Uterus (tissue), 4 donors: ENCODE results near the gene PTPRN2. TPM values are rescaled to one million over a fixed set of nuclear protein-coding genes. Genes with fewer than 3 reads are reported as not detected.

ENCODE experiments used
- DNase-seq, 2 donors: peaks; one replicate each; pipeline ENCODE4 v3.0.0-alpha.2; 2019 to 2020
- H3K27ac ChIP-seq, 2 donors: fragments of 200-600 bp; sonication (generic); 1 replicate in 1 of 2; 2 replicates in 1 of 2; pipeline ENCODE4 v1.5.1; 2016 to 2018
- H3K27me3 ChIP-seq, 2 donors: fragments of 200-600 bp; sonication (generic); one replicate each; pipeline ENCODE4 v1.5.1; 2018 to 2019; ENCODE audit warnings: control low read depth in 1 of 2
- H3K36me3 ChIP-seq, 2 donors: fragments of 200-600 bp; sonication (generic); one replicate each; pipeline ENCODE4 v1.5.1; 2019; ENCODE audit warnings: control low read depth in 1 of 2
- H3K4me1 ChIP-seq, 2 donors: fragments of 200-600 bp; sonication (generic); one replicate each; pipeline ENCODE4 v1.5.1; 2018 to 2019; ENCODE audit warnings: control low read depth in 1 of 2
- H3K4me3 ChIP-seq, 2 donors: fragments of 200-600 bp; sonication (generic); 1 replicate in 1 of 2; 2 replicates in 1 of 2; pipeline ENCODE4 v1.5.1; 2018 to 2019; ENCODE audit warnings: mild to moderate bottlenecking in 1 of 2
- H3K9me3 ChIP-seq, 2 donors: fragments of 200-600 bp; sonication (generic); one replicate each; pipeline ENCODE4 v1.5.1; 2019; ENCODE audit warnings: control low read depth in 1 of 2
- POLR2A ChIP-seq, 2 donors: fragments of 450-650 bp; IDR thresholded peaks; one replicate each; pipeline ENCODE4 v1.6.1; 2016; ENCODE audit warnings: antibody characterized with exemption in 2 of 2, mild to moderate bottlenecking in 1 of 2, moderate library complexity in 1 of 2
- intact Hi-C: fragments of 100-400 bp; cut with DNase I; formaldehyde crosslinking; loops from one replicate; pipeline ENCODE4 v1.15.1; 2023; ENCODE audit warnings: low total_unique reads
- total RNA-seq, 4 donors: library from RNA; depleted of rRNA in 3 of 4; stranded (reverse); fragments of >200 nt in 3 of 4; gene quantifications; one replicate each; pipeline versions ENCODE4 v1.1.0 to v1.2.4, GENCODE V29; 2014 to 2023
- TF ChIP-seq, protein P1 (sequence below), 4 experiments: fragments of 200-600 bp in 2 of 4; fragments of 450-650 bp in 2 of 4; sonication (generic) in 2 of 4; IDR thresholded peaks; one replicate each; pipeline ENCODE4 v1.5.1; 2016 to 2019; ENCODE audit warnings: antibody characterized with exemption in 4 of 4, mild to moderate bottlenecking in 2 of 4, moderate library complexity in 1 of 4
- donor health status: DM: yes; HTN: yes; CAD: no.

Gene PTPRN2
- total RNA-seq, 4 donors from 2014 or later: 1.2 to 5.2 (median 2.3) TPM

DNA sequence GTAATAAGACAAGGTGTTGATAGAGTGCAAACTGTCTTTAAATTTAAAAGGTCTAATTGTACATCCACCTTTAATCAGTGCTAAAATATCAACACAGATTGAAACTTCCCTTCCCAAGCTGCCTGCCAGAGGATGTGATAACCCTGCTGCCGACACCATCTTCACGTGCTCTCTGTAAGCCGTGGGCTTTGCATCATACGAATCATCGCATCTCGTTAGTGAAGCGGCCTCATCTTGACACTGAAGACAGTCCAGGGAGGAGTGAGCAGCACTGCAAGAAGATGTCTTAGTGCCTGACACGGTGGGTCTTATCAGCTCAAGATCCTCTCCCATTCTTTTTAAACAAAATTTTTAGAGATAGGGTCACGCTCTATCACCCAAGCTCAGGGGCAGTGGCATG lies 518.8 kb downstream of the PTPRN2 start:
- Histone ChIP-seq H3K36me3 (no peaks in the 10 kb centered on the region), H3K9me3 (no peaks in the 10 kb centered on the region), H3K27me3 (no peaks in the 10 kb centered on the region), H3K4me3 (no peak overlapping the region), H3K4me1 (no peaks in the 10 kb centered on the region), H3K27ac (no peak overlapping the region)
- intact Hi-C loops: no loop called here
- TF ChIP-seq POLR2A (IDR thresholded peaks at IDR 0.05): no peak
- TF ChIP-seq, protein P1, sequence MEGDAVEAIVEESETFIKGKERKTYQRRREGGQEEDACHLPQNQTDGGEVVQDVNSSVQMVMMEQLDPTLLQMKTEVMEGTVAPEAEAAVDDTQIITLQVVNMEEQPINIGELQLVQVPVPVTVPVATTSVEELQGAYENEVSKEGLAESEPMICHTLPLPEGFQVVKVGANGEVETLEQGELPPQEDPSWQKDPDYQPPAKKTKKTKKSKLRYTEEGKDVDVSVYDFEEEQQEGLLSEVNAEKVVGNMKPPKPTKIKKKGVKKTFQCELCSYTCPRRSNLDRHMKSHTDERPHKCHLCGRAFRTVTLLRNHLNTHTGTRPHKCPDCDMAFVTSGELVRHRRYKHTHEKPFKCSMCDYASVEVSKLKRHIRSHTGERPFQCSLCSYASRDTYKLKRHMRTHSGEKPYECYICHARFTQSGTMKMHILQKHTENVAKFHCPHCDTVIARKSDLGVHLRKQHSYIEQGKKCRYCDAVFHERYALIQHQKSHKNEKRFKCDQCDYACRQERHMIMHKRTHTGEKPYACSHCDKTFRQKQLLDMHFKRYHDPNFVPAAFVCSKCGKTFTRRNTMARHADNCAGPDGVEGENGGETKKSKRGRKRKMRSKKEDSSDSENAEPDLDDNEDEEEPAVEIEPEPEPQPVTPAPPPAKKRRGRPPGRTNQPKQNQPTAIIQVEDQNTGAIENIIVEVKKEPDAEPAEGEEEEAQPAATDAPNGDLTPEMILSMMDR (IDR thresholded peaks at IDR 0.05): no peak
- DNase-seq: no peak

DNA sequence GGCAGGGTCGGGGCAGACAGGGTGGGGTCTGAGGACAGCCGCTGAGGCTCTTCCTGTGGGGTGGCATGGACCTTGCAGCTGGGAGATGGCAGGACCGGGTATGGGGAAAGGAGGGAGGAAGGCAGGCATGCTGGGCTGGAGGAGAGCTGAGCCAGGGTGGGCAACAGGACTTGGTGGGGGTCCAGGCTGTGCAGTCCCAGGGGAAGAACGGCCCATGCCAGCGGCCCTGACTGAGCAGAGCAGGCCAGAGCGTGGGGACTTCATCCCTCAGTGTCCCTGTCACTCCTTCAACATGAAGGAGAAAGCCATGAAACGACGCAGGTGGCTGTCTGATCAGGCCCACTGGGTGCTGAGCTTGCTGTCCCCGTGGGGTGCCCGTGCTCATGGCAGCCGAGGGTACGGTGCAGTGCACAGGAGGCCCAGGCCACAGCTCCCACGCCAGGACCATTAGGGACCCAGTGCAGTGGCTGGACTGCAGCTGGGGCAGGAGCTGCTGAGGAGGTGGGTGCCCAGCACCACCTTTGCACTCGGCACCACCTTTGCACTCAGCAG lies 519.6 kb downstream of the PTPRN2 start:
- Histone ChIP-seq H3K36me3 (no peaks in the 10 kb centered on the region), H3K4me1 (no peaks in the 10 kb centered on the region), H3K27ac (no peak overlapping the region), H3K4me3 (no peak overlapping the region), H3K27me3 (no peaks in the 10 kb centered on the region), H3K9me3 (no peaks in the 10 kb centered on the region)
- intact Hi-C loops: no loop called here
- no peak for DNase-seq
- TF ChIP-seq, protein P1 (IDR thresholded peaks at IDR 0.05): no peak
- TF ChIP-seq POLR2A (IDR thresholded peaks at IDR 0.05): no peak

DNA sequence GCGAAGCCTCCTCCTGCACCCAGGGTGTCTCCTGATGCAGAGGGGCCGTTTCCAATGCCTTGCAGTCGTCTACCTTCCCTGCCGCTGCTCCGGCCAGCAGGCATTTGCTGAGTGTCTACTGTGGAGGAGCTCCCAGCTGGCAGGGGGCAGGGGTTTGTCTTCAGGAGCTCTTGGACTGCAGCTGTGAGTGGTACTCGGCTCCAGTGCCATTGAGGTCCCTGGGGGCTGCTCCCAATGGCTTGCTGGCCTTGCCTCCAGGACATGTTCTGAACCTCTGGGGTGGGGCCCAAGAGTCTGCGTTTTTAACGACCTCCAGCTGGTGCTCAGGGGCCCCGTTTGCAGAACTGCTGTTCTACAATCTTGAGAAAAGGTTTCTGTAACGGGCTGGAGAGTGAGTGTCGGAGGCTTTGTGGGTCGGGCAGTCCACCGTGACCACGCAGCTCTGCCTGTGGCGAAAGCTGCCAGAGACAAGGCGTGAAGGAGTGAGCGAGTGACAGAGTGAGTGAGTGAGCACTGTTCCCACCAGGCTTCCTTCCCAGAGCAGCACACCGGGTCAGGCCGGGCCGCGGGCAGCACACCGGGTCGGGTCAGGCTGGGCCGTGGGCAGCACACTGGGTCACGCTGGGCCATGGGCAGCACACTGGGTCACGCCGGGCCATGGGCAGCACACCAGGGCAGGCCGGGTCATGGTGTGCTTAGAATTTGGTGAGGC lies 520.2 kb downstream of the PTPRN2 start:
- no peaks in the 10 kb centered on the region for H3K27me3 ChIP-seq
- H3K27ac ChIP-seq: no peak overlapping the region
- no peak overlapping the region for H3K4me3 ChIP-seq
- DNase-seq: no peak
- no peak for TF ChIP-seq POLR2A (IDR thresholded peaks at IDR 0.05)
- TF ChIP-seq, protein P1 (IDR thresholded peaks at IDR 0.05): no peak
- H3K9me3 ChIP-seq: no peaks in the 10 kb centered on the region
- H3K4me1 ChIP-seq: no peaks in the 10 kb centered on the region
- no peaks in the 10 kb centered on the region for H3K36me3 ChIP-seq
- intact Hi-C loops: no loop called here

DNA sequence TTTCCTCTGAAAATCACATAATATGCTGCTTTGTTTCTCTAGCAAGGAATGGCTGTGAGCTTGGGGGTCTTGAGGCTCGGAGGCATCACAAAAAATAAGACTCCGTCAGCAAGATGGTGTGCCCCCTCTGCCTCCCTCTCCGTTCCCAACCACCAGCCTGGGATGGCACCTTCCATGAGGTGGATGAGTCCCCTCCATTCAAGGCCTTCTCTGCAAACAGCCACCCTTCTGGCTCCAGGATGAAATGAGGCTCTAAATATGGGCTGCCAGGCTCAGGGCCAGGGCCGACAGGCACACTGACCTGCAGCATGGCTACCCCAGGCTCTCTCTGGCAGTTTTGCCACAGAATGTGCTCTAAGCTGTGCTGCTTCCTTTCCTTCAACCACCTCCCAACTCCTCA lies 521.5 kb downstream of the PTPRN2 start:
- H3K27ac ChIP-seq: no peak overlapping the region
- no peak overlapping the region for H3K4me3 ChIP-seq
- no peak for TF ChIP-seq POLR2A (IDR thresholded peaks at IDR 0.05)
- TF ChIP-seq, protein P1 (IDR thresholded peaks at IDR 0.05): no peak
- no peaks in the 10 kb centered on the region for H3K36me3 ChIP-seq
- no peaks in the 10 kb centered on the region for H3K9me3 ChIP-seq
- no peaks in the 10 kb centered on the region for H3K4me1 ChIP-seq
- H3K27me3 ChIP-seq: no peaks in the 10 kb centered on the region
- intact Hi-C loops: no loop called here
- no peak for DNase-seq

DNA sequence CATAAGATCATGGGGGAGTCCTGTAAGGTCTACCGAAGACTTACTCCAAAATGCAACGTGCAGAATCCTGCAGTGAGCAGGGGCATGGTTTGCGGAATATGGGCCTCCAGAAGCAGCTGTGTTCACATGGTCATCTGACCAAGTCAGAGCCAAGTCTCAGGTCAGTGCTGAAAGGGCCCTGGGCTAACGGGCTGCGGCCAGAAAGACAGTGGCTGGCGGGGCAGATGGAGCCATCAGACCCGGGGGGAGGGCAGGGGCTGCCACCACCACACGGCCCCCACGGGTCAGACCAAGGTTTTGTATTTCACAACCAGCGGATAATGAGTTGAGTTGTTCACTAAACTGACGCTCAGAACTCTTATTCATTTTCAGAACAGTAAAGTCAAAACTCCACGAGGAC lies 522.3 kb downstream of the PTPRN2 start:
- Histone ChIP-seq H3K4me1 (no peaks in the 10 kb centered on the region), H3K27ac (no peak overlapping the region), H3K9me3 (no peaks in the 10 kb centered on the region), H3K4me3 (no peak overlapping the region), H3K36me3 (no peaks in the 10 kb centered on the region), H3K27me3 (no peaks in the 10 kb centered on the region)
- intact Hi-C loops: no loop called here
- no peak for TF ChIP-seq POLR2A (IDR thresholded peaks at IDR 0.05)
- TF ChIP-seq, protein P1 (IDR thresholded peaks at IDR 0.05): no peak
- no peak for DNase-seq
